ENCODE data around the gene BRF1. TPM values are rescaled to one million over a fixed set of nuclear protein-coding genes. Genes with fewer than 3 reads are reported as not detected.
A peak's percentile ranks its signal among the peaks of the same experiment; 100 is the strongest.

The BRF1 gene
- total and polyA plus RNA-seq, 8 donors, result 13.6 to 50.2 (median 20.4) TPM

GRCh38 chr14:105214324-105214915 lies 86.4 kb downstream of the BRF1 start:
- WGBS, 2 donors, result 87 to 91% methylated on average over 12 to 14 of the region's 14 CpGs

GRCh38 chr14:105213361-105213760 lies 87.4 kb downstream of the BRF1 start:
- Histone ChIP-seq H3K4me3 (no peak overlapping the region), H3K27me3 (no peaks in the 10 kb centered on the region), H3K36me3 (peaks cover 3 to 22% (median 5%) of the 10 kb centered on the region in 3 donors), H3K4me1 (no peaks in the 10 kb centered on the region), H3K27ac (no peak overlapping the region), H3K9me3 (no peaks in the 10 kb centered on the region)
- whole genome bisulfite sequencing, 2 donors, result 92 to 96% methylated on average over 10 of the region's 10 CpGs
- no peak for FAIRE-seq
- DNase-seq, result no peak
- no peak for ATAC-seq
- TF ChIP-seq CTCF (IDR thresholded peaks at IDR 0.05), result no peak
- intact Hi-C loops (cut with DNase I), result no loop called here

More at GRCh38 chr14:105214324-105214915, 86.4 kb downstream of the BRF1 start:
- no peak overlapping the region for H3K27ac ChIP-seq
- DNase-seq (peak in 1 of 6 donors; percentile 63), FAIRE-seq (no peak), ATAC-seq (no peak)
- intact Hi-C loops (cut with DNase I), result no loop called here
- no peak overlapping the region for H3K4me3 ChIP-seq
- H3K27me3 ChIP-seq, result no peaks in the 10 kb centered on the region
- H3K9me3 ChIP-seq, result no peaks in the 10 kb centered on the region
- TF ChIP-seq CTCF (IDR thresholded peaks at IDR 0.05), result no peak
- H3K4me1 ChIP-seq, result no peaks in the 10 kb centered on the region
- peaks cover 3 to 28% (median 8%) of the 10 kb centered on the region in 3 donors for H3K36me3 ChIP-seq

GRCh38 chr14:105212541-105213300 lies 88.1 kb downstream of the BRF1 start:
- Histone ChIP-seq H3K4me1 (no peaks in the 10 kb centered on the region), H3K27me3 (no peaks in the 10 kb centered on the region), H3K27ac (no peak overlapping the region), H3K4me3 (no peak overlapping the region), H3K9me3 (no peaks in the 10 kb centered on the region), H3K36me3 (peaks cover 0 to 17% (median 3%) of the 10 kb centered on the region in 3 donors)
- FAIRE-seq (no peak), ATAC-seq (no peak), DNase-seq (peak in 1 of 6 donors; percentile 58)
- intact Hi-C loops (cut with DNase I), result no loop called here
- whole genome bisulfite sequencing, 2 donors, result 90 to 91% methylated on average over 18 of the region's 18 CpGs
- TF ChIP-seq CTCF (IDR thresholded peaks at IDR 0.05), result no peak

- Histone ChIP-seq H3K36me3 (peaks cover 0 to 17% (median 0%) of the 10 kb centered on the region in 3 donors), H3K27ac (no peak overlapping the region), H3K27me3 (no peaks in the 10 kb centered on the region), H3K4me1 (no peaks in the 10 kb centered on the region), H3K9me3 (no peaks in the 10 kb centered on the region), H3K4me3 (no peak overlapping the region)
- no peak for ATAC-seq
- DNase-seq, result no peak
- TF ChIP-seq CTCF (IDR thresholded peaks at IDR 0.05), result no peak
- intact Hi-C loops (cut with DNase I), result no loop called here
- WGBS, 2 donors, result 90 to 91% methylated on average over 9 of the region's 9 CpGs
- FAIRE-seq, result no peak
These were observed 89.1 kb downstream of the BRF1 start for GRCh38 chr14:105211758-105212089.

Data from pancreas (tissue), 10 donors.